ENCODE measurements around the gene SEC24A. TPM values are rescaled to one million over a fixed set of nuclear protein-coding genes. Genes with fewer than 3 reads are reported as not detected.
A peak's percentile ranks its signal among the peaks of the same experiment; 100 is the strongest.
"Not testable (repeated sequence)": the region's sequence is repeated elsewhere in the genome, so short reads cannot be mapped to it uniquely, and the experiment has no call there.

Gene SEC24A
- total RNA-seq, 1 experiment from 2014 or later: 30.4 TPM

DNA sequence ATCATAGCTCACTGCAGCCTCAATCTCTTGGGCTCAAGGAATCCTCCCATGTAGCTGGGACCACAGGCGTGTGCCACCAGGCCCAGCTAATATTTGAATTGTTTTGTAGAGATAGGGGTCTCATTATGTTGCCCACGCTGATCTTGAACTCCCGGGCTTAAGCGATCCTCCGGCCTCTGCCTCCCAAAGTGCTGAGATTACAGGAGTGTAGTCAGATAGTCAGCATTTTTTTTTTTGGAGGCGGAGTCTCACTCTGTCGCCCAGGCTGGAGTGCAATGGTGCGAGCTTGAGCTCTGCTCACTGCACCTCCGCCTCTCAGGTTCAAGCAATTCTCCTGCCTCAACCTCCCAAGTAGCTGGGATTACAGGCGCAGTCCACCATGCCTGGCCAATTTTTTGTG lies 14.4 kb upstream of the SEC24A start:
- H3K18ac ChIP-seq (ENCODE audit: insufficient read length, low read depth, low read length): no peak overlapping the region
- no peaks in the 10 kb centered on the region for H3K79me1 ChIP-seq (ENCODE audit: insufficient read depth, low read depth, low read length, poor library complexity, severe bottlenecking)
- no peak overlapping the region for H2BK120ac ChIP-seq (ENCODE audit: low read depth, low read length, poor library complexity, severe bottlenecking)
- H3T11ph ChIP-seq (ENCODE audit: low read length): no peak overlapping the region
- H3K27me3 Mint-ChIP-seq (ENCODE audit: low read depth): no peaks in the 10 kb centered on the region
- no peak overlapping the region for H3K27ac Mint-ChIP-seq
- no peak overlapping the region for H2BK15ac ChIP-seq (ENCODE audit: low read depth, low read length)
- no peak overlapping the region for H3K27ac ChIP-seq (ENCODE audit: insufficient read length, low read depth, low read length)
- H3K4me1 ChIP-seq (ENCODE audit: insufficient read depth, low read length): no peaks in the 10 kb centered on the region
- H4K91ac ChIP-seq (ENCODE audit: insufficient read length, low read depth, low read length): no peak overlapping the region
- no peak overlapping the region; a peak in 1 of 5 replicates for H3K4me3 Mint-ChIP-seq
- H3K9ac ChIP-seq (ENCODE audit: extremely low read depth, insufficient read length, low read length): no peak overlapping the region
- H3K23ac ChIP-seq (ENCODE audit: insufficient read length, low read depth, low read length): no peak overlapping the region
- no peak overlapping the region for H3K14ac ChIP-seq (ENCODE audit: insufficient read depth, low read length)
- H3K9me3 ChIP-seq (ENCODE audit: control insufficient read depth, low read depth, low read length): no peaks in the 10 kb centered on the region
- no peaks in the 10 kb centered on the region for H3K9me3 Mint-ChIP-seq
- H3K4me2 ChIP-seq (ENCODE audit: insufficient read depth, insufficient read length, low read length): no peak overlapping the region
- H2AFZ ChIP-seq (ENCODE audit: low read length): no peak overlapping the region
- no CpG with 5 or more reads among the region's 10 CpGs for WGBS (ENCODE audit: extremely low coverage, insufficient read length, low lambda C conversion rate)
- no peak overlapping the region for H3K56ac ChIP-seq (ENCODE audit: insufficient read length, low read depth, low read length)
- no peak overlapping the region for H2BK20ac ChIP-seq (ENCODE audit: low read depth, low read length, poor library complexity, severe bottlenecking)
- peak; percentile 31 for DNase-seq
- H4K8ac ChIP-seq (replicated peaks; ENCODE audit: insufficient read length, low read depth, low read length): no peak overlapping the region
- no peak overlapping the region for H3K4ac ChIP-seq (ENCODE audit: low read depth, low read length)
- H2BK12ac ChIP-seq (ENCODE audit: insufficient read length, low read depth, low read length): no peak overlapping the region
- H3K4me1 Mint-ChIP-seq: peaks cover 4% of the 10 kb centered on the region in 2 experiments; a peak in 2 of 4 replicates
- no peaks in the 10 kb centered on the region for H3K23me2 ChIP-seq (ENCODE audit: insufficient read length, low read depth, low read length, poor library complexity, severe bottlenecking)
- no peaks in the 10 kb centered on the region for H3K36me3 Mint-ChIP-seq (ENCODE audit: insufficient read depth in 1 of 3, low read depth in 3 of 3)
- H4K5ac ChIP-seq (ENCODE audit: insufficient read length, low read depth, low read length): no peak overlapping the region
- no peak overlapping the region for H2BK5ac ChIP-seq (ENCODE audit: insufficient read length, low read length)
- no peaks in the 10 kb centered on the region for H3K27me3 ChIP-seq (ENCODE audit: insufficient read depth, low read length)
- no peak for TF ChIP-seq CTCF (conservative IDR thresholded peaks at IDR 0.05)
- no peak overlapping the region for H2AK5ac ChIP-seq (ENCODE audit: insufficient read length, low read length)
- no peaks in the 10 kb centered on the region for H3K79me2 ChIP-seq (ENCODE audit: insufficient read depth, low read length)
- no peaks in the 10 kb centered on the region for H4K20me1 ChIP-seq (ENCODE audit: control insufficient read depth, insufficient read depth, insufficient read length)

GRCh38 chr5:134635366-134635765 lies 13.2 kb upstream of the SEC24A start:
- not testable (repeated sequence) for H3K4me1 ChIP-seq (ENCODE audit: insufficient read depth, low read length); H2AK5ac ChIP-seq (ENCODE audit: insufficient read length, low read length); H3K9me3 ChIP-seq (ENCODE audit: control insufficient read depth, low read depth, low read length); H3K9ac ChIP-seq (ENCODE audit: extremely low read depth, insufficient read length, low read length); H3K36me3 Mint-ChIP-seq (ENCODE audit: insufficient read depth in 1 of 3, low read depth in 3 of 3); H3K23ac ChIP-seq (ENCODE audit: insufficient read length, low read depth, low read length); H2BK5ac ChIP-seq (ENCODE audit: insufficient read length, low read length); H3T11ph ChIP-seq (ENCODE audit: low read length); H3K9me3 Mint-ChIP-seq; H3K27me3 Mint-ChIP-seq (ENCODE audit: low read depth); H4K20me1 ChIP-seq (ENCODE audit: control insufficient read depth, insufficient read depth, insufficient read length); H3K27me3 ChIP-seq (ENCODE audit: insufficient read depth, low read length); H3K27ac ChIP-seq (ENCODE audit: insufficient read length, low read depth, low read length); H4K8ac ChIP-seq (replicated peaks; ENCODE audit: insufficient read length, low read depth, low read length); H4K91ac ChIP-seq (ENCODE audit: insufficient read length, low read depth, low read length); H2BK120ac ChIP-seq (ENCODE audit: low read depth, low read length, poor library complexity, severe bottlenecking); H3K27ac Mint-ChIP-seq; H3K4me1 Mint-ChIP-seq; H3K4ac ChIP-seq (ENCODE audit: low read depth, low read length); H4K5ac ChIP-seq (ENCODE audit: insufficient read length, low read depth, low read length); H3K56ac ChIP-seq (ENCODE audit: insufficient read length, low read depth, low read length); H2BK12ac ChIP-seq (ENCODE audit: insufficient read length, low read depth, low read length); H2BK15ac ChIP-seq (ENCODE audit: low read depth, low read length); H3K18ac ChIP-seq (ENCODE audit: insufficient read length, low read depth, low read length); H3K4me2 ChIP-seq (ENCODE audit: insufficient read depth, insufficient read length, low read length); H2BK20ac ChIP-seq (ENCODE audit: low read depth, low read length, poor library complexity, severe bottlenecking); H3K14ac ChIP-seq (ENCODE audit: insufficient read depth, low read length); H3K4me3 Mint-ChIP-seq; H3K79me1 ChIP-seq (ENCODE audit: insufficient read depth, low read depth, low read length, poor library complexity, severe bottlenecking); H3K23me2 ChIP-seq (ENCODE audit: insufficient read length, low read depth, low read length, poor library complexity, severe bottlenecking); H2AFZ ChIP-seq (ENCODE audit: low read length); H3K79me2 ChIP-seq (ENCODE audit: insufficient read depth, low read length); DNase-seq
- WGBS (ENCODE audit: extremely low coverage, insufficient read length, low lambda C conversion rate): no CpG with 5 or more reads among the region's 1 CpG
